ENCODE measurements around the gene ZNF638.

- TF ChIP-seq CTCF (IDR thresholded peaks at IDR 0.05; ENCODE audit: low read length) (no peak), EZH2 (IDR thresholded peaks at IDR 0.05; ENCODE audit: borderline replicate concordance, low read length) (no peak)
Observed at GRCh38 chr2:71291398-71291797, 40.2 kb upstream of the ZNF638 start.

All from OCI-LY1 (cell line).